ENCODE data around the gene SAMD8. TPM values are rescaled to one million over a fixed set of nuclear protein-coding genes. Genes with fewer than 3 reads are reported as not detected.
A peak's percentile ranks its signal among the peaks of the same experiment; 100 is the strongest.

Gene SAMD8
- total RNA-seq, 1 donor from 2014 or later, result 35.4 TPM

DNA sequence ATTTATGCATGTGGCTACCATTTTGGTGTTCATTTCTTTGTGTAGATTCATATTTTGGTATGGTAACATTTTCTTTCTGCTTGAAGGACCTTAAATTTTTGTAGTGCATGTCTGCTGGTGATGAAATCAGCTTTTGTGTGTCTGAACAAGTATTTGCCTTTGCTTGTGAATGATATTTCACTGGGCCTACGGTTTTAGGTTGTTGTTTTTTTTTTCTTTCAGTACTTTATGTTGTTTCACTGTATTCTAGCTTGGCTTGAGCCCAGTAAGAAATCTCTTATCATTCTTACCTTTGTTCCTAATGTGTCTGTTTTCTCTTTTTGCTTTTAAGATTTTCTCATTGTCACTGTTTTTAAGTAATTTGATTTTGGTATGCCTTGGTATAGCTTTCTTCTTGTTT lies 31.9 kb downstream of the SAMD8 start:
- no peaks in the 10 kb centered on the region for H3K27me3 Mint-ChIP-seq (ENCODE audit: low read depth, unreplicated experiment)
- FAIRE-seq, result no peak
- H3K9me3 Mint-ChIP-seq (ENCODE audit: unreplicated experiment), result no peaks in the 10 kb centered on the region
- H3K4me1 Mint-ChIP-seq (ENCODE audit: low read depth, unreplicated experiment), result peaks cover 31% of the 10 kb centered on the region
- Histone ChIP-seq H2AFZ (ENCODE audit: low read depth, low read length) (no peak overlapping the region), H3K79me2 (ENCODE audit: insufficient read depth, low read length) (peaks cover 54% of the 10 kb centered on the region), H3K27ac (ENCODE audit: low read depth, low read length) (no peak overlapping the region), H3K9ac (ENCODE audit: low read length) (no peak overlapping the region), H4K20me1 (ENCODE audit: insufficient read depth, low read length) (peaks cover 46% of the 10 kb centered on the region), H3K4me3 (ENCODE audit: insufficient read depth, low read depth, low read length) (no peak overlapping the region), H3K4me2 (ENCODE audit: low read length) (no peak overlapping the region), H3K9me3 (ENCODE audit: insufficient read depth, low read depth, low read length) (no peaks in the 10 kb centered on the region), H3K27me3 (ENCODE audit: insufficient read depth, low read length) (no peaks in the 10 kb centered on the region), H3K4me1 (ENCODE audit: insufficient read depth, low read length) (no peaks in the 10 kb centered on the region), H3K36me3 (ENCODE audit: insufficient read depth, low read length) (no peaks in the 10 kb centered on the region)
- no peak overlapping the region for H3K4me3 Mint-ChIP-seq (ENCODE audit: unreplicated experiment)
- no peaks in the 10 kb centered on the region for H3K36me3 Mint-ChIP-seq (ENCODE audit: low read depth, unreplicated experiment)
- TF ChIP-seq EZH2 (IDR thresholded peaks at IDR 0.05; ENCODE audit: insufficient read depth, low read length), result no peak
- TF ChIP-seq, protein P1, sequence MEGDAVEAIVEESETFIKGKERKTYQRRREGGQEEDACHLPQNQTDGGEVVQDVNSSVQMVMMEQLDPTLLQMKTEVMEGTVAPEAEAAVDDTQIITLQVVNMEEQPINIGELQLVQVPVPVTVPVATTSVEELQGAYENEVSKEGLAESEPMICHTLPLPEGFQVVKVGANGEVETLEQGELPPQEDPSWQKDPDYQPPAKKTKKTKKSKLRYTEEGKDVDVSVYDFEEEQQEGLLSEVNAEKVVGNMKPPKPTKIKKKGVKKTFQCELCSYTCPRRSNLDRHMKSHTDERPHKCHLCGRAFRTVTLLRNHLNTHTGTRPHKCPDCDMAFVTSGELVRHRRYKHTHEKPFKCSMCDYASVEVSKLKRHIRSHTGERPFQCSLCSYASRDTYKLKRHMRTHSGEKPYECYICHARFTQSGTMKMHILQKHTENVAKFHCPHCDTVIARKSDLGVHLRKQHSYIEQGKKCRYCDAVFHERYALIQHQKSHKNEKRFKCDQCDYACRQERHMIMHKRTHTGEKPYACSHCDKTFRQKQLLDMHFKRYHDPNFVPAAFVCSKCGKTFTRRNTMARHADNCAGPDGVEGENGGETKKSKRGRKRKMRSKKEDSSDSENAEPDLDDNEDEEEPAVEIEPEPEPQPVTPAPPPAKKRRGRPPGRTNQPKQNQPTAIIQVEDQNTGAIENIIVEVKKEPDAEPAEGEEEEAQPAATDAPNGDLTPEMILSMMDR (IDR thresholded peaks at IDR 0.05; ENCODE audit: insufficient read depth, low read depth, low read length), result no peak
- no peak overlapping the region for H3K27ac Mint-ChIP-seq (ENCODE audit: unreplicated experiment)
- peak; percentile 13 for DNase-seq (ENCODE audit: low read depth)

DNA sequence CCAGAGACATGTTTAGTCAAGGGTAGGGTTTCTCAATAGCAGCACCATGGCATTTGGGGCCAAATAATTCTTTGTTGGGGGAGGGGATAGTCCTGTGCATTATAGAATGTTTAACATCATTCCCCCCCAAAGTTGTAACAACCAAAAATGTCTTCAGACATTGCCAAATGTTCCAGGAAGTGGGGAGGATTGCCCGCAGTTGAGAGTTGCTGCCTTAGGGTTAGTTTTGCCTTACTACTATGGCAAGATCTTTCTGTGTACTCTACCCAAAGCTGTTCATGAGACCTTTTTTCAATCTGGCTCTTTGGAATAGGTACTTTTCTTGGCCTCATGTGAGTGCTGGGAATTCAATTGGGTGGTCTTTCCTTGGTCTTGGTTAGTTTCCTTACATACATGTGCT lies 34.1 kb downstream of the SAMD8 start:
- H3K4me1 Mint-ChIP-seq (ENCODE audit: low read depth, unreplicated experiment), result peaks cover 28% of the 10 kb centered on the region
- no peak overlapping the region for H3K4me3 Mint-ChIP-seq (ENCODE audit: unreplicated experiment)
- H4K20me1 ChIP-seq (ENCODE audit: insufficient read depth, low read length), result peaks cover 48% of the 10 kb centered on the region
- no peak for DNase-seq (ENCODE audit: low read depth)
- H3K4me2 ChIP-seq (ENCODE audit: low read length), result no peak overlapping the region
- no peaks in the 10 kb centered on the region for H3K27me3 ChIP-seq (ENCODE audit: insufficient read depth, low read length)
- no peaks in the 10 kb centered on the region for H3K4me1 ChIP-seq (ENCODE audit: insufficient read depth, low read length)
- no peak for FAIRE-seq
- no peak overlapping the region for H3K9ac ChIP-seq (ENCODE audit: low read length)
- H2AFZ ChIP-seq (ENCODE audit: low read depth, low read length), result no peak overlapping the region
- H3K27ac Mint-ChIP-seq (ENCODE audit: unreplicated experiment), result no peak overlapping the region
- no peaks in the 10 kb centered on the region for H3K36me3 Mint-ChIP-seq (ENCODE audit: low read depth, unreplicated experiment)
- H3K27me3 Mint-ChIP-seq (ENCODE audit: low read depth, unreplicated experiment), result no peaks in the 10 kb centered on the region
- H3K79me2 ChIP-seq (ENCODE audit: insufficient read depth, low read length), result peaks cover 63% of the 10 kb centered on the region
- no peak overlapping the region for H3K27ac ChIP-seq (ENCODE audit: low read depth, low read length)
- TF ChIP-seq, protein P1 (IDR thresholded peaks at IDR 0.05; ENCODE audit: insufficient read depth, low read depth, low read length), result no peak
- TF ChIP-seq EZH2 (IDR thresholded peaks at IDR 0.05; ENCODE audit: insufficient read depth, low read length), result no peak
- no peaks in the 10 kb centered on the region for H3K9me3 ChIP-seq (ENCODE audit: insufficient read depth, low read depth, low read length)
- H3K36me3 ChIP-seq (ENCODE audit: insufficient read depth, low read length), result peaks cover 2% of the 10 kb centered on the region
- no peak overlapping the region for H3K4me3 ChIP-seq (ENCODE audit: insufficient read depth, low read depth, low read length)
- no peaks in the 10 kb centered on the region for H3K9me3 Mint-ChIP-seq (ENCODE audit: unreplicated experiment)

GRCh38 chr10:75146780-75147179 lies 35.3 kb downstream of the SAMD8 start:
- peaks cover 6% of the 10 kb centered on the region for H3K36me3 ChIP-seq (ENCODE audit: insufficient read depth, low read length)
- peaks cover 28% of the 10 kb centered on the region for H3K4me1 Mint-ChIP-seq (ENCODE audit: low read depth, unreplicated experiment)
- H3K79me2 ChIP-seq (ENCODE audit: insufficient read depth, low read length), result peaks cover 65% of the 10 kb centered on the region
- FAIRE-seq (no peak), DNase-seq (ENCODE audit: low read depth) (no peak)
- peak overlapping the region; percentile 6 for H3K27ac Mint-ChIP-seq (ENCODE audit: unreplicated experiment)
- no peak overlapping the region for H3K4me2 ChIP-seq (ENCODE audit: low read length)
- peaks cover 44% of the 10 kb centered on the region for H4K20me1 ChIP-seq (ENCODE audit: insufficient read depth, low read length)
- H3K36me3 Mint-ChIP-seq (ENCODE audit: low read depth, unreplicated experiment), result no peaks in the 10 kb centered on the region
- no peaks in the 10 kb centered on the region for H3K27me3 ChIP-seq (ENCODE audit: insufficient read depth, low read length)
- no peaks in the 10 kb centered on the region for H3K27me3 Mint-ChIP-seq (ENCODE audit: low read depth, unreplicated experiment)
- no peaks in the 10 kb centered on the region for H3K4me1 ChIP-seq (ENCODE audit: insufficient read depth, low read length)
- no peak overlapping the region for H3K4me3 ChIP-seq (ENCODE audit: insufficient read depth, low read depth, low read length)
- H3K9me3 Mint-ChIP-seq (ENCODE audit: unreplicated experiment), result no peaks in the 10 kb centered on the region
- TF ChIP-seq, protein P1 (IDR thresholded peaks at IDR 0.05; ENCODE audit: insufficient read depth, low read depth, low read length), result no peak
- no peak for TF ChIP-seq EZH2 (IDR thresholded peaks at IDR 0.05; ENCODE audit: insufficient read depth, low read length)
- H3K9me3 ChIP-seq (ENCODE audit: insufficient read depth, low read depth, low read length), result no peaks in the 10 kb centered on the region
- no peak overlapping the region for H3K4me3 Mint-ChIP-seq (ENCODE audit: unreplicated experiment)
- H3K9ac ChIP-seq (ENCODE audit: low read length), result no peak overlapping the region
- H3K27ac ChIP-seq (ENCODE audit: low read depth, low read length), result no peak overlapping the region
- H2AFZ ChIP-seq (ENCODE audit: low read depth, low read length), result no peak overlapping the region

All from astrocyte (in vitro differentiated cells and primary cell).